Esophagus (tissue), 2 donors: ENCODE results near the gene CST8. TPM values are rescaled to one million over a fixed set of nuclear protein-coding genes. Genes with fewer than 3 reads are reported as not detected.

Experiments
- H3K27ac ChIP-seq, 2 donors: one replicate each; pipeline ENCODE4 v1.5.1; 2013; ENCODE audit warnings: low read depth in 2 of 2, mild to moderate bottlenecking in 2 of 2, inconsistent platforms in 1 of 2, low read length in 1 of 2, moderate library complexity in 1 of 2
- H3K27me3 ChIP-seq, 2 donors: one replicate each; pipeline ENCODE4 v1.6.1; 2013; ENCODE audit warnings: low read length in 2 of 2, control low read depth in 1 of 2, mild to moderate bottlenecking in 1 of 2; ENCODE audit not compliant: insufficient read depth in 2 of 2, control insufficient read depth in 1 of 2
- H3K36me3 ChIP-seq, 2 donors: one replicate each; pipeline ENCODE4 v1.6.1; 2013; ENCODE audit warnings: low read length in 1 of 2; ENCODE audit not compliant: control insufficient read depth in 2 of 2, insufficient read depth in 2 of 2
- H3K4me1 ChIP-seq, 2 donors: one replicate each; pipeline ENCODE4 v1.6.1; 2013; ENCODE audit warnings: low read length in 1 of 2; ENCODE audit not compliant: control insufficient read depth in 2 of 2, insufficient read depth in 2 of 2
- H3K4me3 ChIP-seq, 2 donors: one replicate each; pipeline ENCODE4 v1.5.1; 2013; ENCODE audit warnings: low read length in 2 of 2, mild to moderate bottlenecking in 2 of 2, low read depth in 1 of 2, moderate library complexity in 1 of 2
- H3K9me3 ChIP-seq, 2 donors: one replicate each; pipeline ENCODE4 v1.6.1; 2013; ENCODE audit warnings: mild to moderate bottlenecking in 2 of 2, low read depth in 1 of 2, low read length in 1 of 2, moderate library complexity in 1 of 2; ENCODE audit not compliant: control insufficient read depth in 2 of 2, insufficient read depth in 1 of 2
- WGBS, 2 donors: extraction: QIAGEN DNeasy Blood & Tissue Kit; methylation state at CpG; one replicate each; pipeline ENCODE4 v1.1.7; 2013; 5-methylcytosine and 5-hydroxymethylcytosine counted together
- polyA plus RNA-seq, 2 donors: library from polyadenylated mRNA; stranded (reverse); fragments of 200-250 nt; gene quantifications; one replicate each; pipeline ENCODE4 v1.2.3, GENCODE V29; 2013
- donor health status: healthy with polysubstance abuse.
- donor health status: Bipolar disorder and iron deficiency.

CST8 gene
- not detected for polyA plus RNA-seq

GRCh38 chr20:23490817-23491216, at the start of gene CST8:
TSS of gene CST8 (plus strand) at chr20:23491117. CDS start at chr20:23491668, 551 bp downstream.
- whole genome bisulfite sequencing, 2 donors, result 77 to 96% methylated on average over 5 of the region's 5 CpGs
- Histone ChIP-seq H3K9me3 (no peaks in the 10 kb centered on the region), H3K27me3 (no peaks in the 10 kb centered on the region), H3K36me3 (no peaks in the 10 kb centered on the region), H3K27ac (no peak within 1 kb of the TSS), H3K4me1 (no peaks in the 10 kb centered on the region), H3K4me3 (no peak within 1 kb of the TSS)

GRCh38 chr20:23441850-23442313, 49.0 kb upstream of the CST8 start:
- no peak overlapping the region for H3K4me3 ChIP-seq
- no peaks in the 10 kb centered on the region for H3K4me1 ChIP-seq
- no peak overlapping the region for H3K27ac ChIP-seq
- WGBS, 2 donors, result 14 to 18% methylated on average over 8 of the region's 8 CpGs
- H3K36me3 ChIP-seq, result no peaks in the 10 kb centered on the region
- no peaks in the 10 kb centered on the region for H3K9me3 ChIP-seq
- no peaks in the 10 kb centered on the region for H3K27me3 ChIP-seq

GRCh38 chr20:23442436-23442835, 48.5 kb upstream of the CST8 start:
- H3K4me3 ChIP-seq, result no peak overlapping the region
- no peak overlapping the region for H3K27ac ChIP-seq
- no peaks in the 10 kb centered on the region for H3K4me1 ChIP-seq
- H3K36me3 ChIP-seq, result no peaks in the 10 kb centered on the region
- no peaks in the 10 kb centered on the region for H3K27me3 ChIP-seq
- 80 to 87% methylated on average over 5 of the region's 5 CpGs for WGBS, 2 donors
- no peaks in the 10 kb centered on the region for H3K9me3 ChIP-seq

- 85 to 87% methylated on average over 4 of the region's 4 CpGs for WGBS, 2 donors
- H3K27me3 ChIP-seq, result no peaks in the 10 kb centered on the region
- peaks cover 0 to 1% of the 10 kb centered on the region in 2 donors for H3K4me1 ChIP-seq
- H3K9me3 ChIP-seq, result no peaks in the 10 kb centered on the region
- H3K27ac ChIP-seq, result no peak overlapping the region
- H3K36me3 ChIP-seq, result no peaks in the 10 kb centered on the region
- H3K4me3 ChIP-seq, result no peak overlapping the region
Observed at GRCh38 chr20:23444859-23445258, 46.1 kb upstream of the CST8 start.

GRCh38 chr20:23445596-23446217, 45.2 kb upstream of the CST8 start:
- Histone ChIP-seq H3K27me3 (no peaks in the 10 kb centered on the region), H3K9me3 (no peaks in the 10 kb centered on the region), H3K4me1 (peaks cover 0 to 1% of the 10 kb centered on the region in 2 donors), H3K36me3 (no peaks in the 10 kb centered on the region), H3K27ac (no peak overlapping the region), H3K4me3 (no peak overlapping the region)
- 88 to 89% methylated on average over 7 of the region's 7 CpGs for WGBS, 2 donors

- no peak overlapping the region for H3K27ac ChIP-seq
- no peaks in the 10 kb centered on the region for H3K27me3 ChIP-seq
- 72 to 74% methylated on average over 8 of the region's 8 CpGs for WGBS, 2 donors
Observed at GRCh38 chr20:23446505-23446904, 44.4 kb upstream of the CST8 start.

GRCh38 chr20:23448167-23448566, 42.8 kb upstream of the CST8 start:
- Histone ChIP-seq H3K4me3 (no peak overlapping the region), H3K9me3 (peaks cover 0 to 2% of the 10 kb centered on the region in 2 donors), H3K27ac (no peak overlapping the region), H3K27me3 (no peaks in the 10 kb centered on the region), H3K4me1 (peaks cover 0 to 1% of the 10 kb centered on the region in 2 donors), H3K36me3 (no peaks in the 10 kb centered on the region)
- 87 to 94% methylated on average over 5 of the region's 5 CpGs for WGBS, 2 donors

More at GRCh38 chr20:23446505-23446904, 44.4 kb upstream of the CST8 start:
- H3K9me3 ChIP-seq, result peaks cover 0 to 2% of the 10 kb centered on the region in 2 donors
- H3K36me3 ChIP-seq, result no peaks in the 10 kb centered on the region
- H3K4me1 ChIP-seq, result peaks cover 0 to 1% of the 10 kb centered on the region in 2 donors
- no peak overlapping the region for H3K4me3 ChIP-seq

GRCh38 chr20:23449421-23449820, 41.5 kb upstream of the CST8 start:
- H3K4me3 ChIP-seq, result no peak overlapping the region
- no peaks in the 10 kb centered on the region for H3K27me3 ChIP-seq
- H3K4me1 ChIP-seq, result peaks cover 0 to 4% of the 10 kb centered on the region in 2 donors
- H3K9me3 ChIP-seq, result peaks cover 0 to 2% of the 10 kb centered on the region in 2 donors
- no peaks in the 10 kb centered on the region for H3K36me3 ChIP-seq
- no peak overlapping the region for H3K27ac ChIP-seq
- 50 to 56% methylated on average over 3 of the region's 3 CpGs for WGBS, 2 donors

GRCh38 chr20:23450877-23451276, 40.0 kb upstream of the CST8 start:
- no peaks in the 10 kb centered on the region for H3K27me3 ChIP-seq
- no peaks in the 10 kb centered on the region for H3K36me3 ChIP-seq
- H3K9me3 ChIP-seq, result peaks cover 0 to 2% of the 10 kb centered on the region in 2 donors
- H3K4me1 ChIP-seq, result peaks cover 0 to 4% of the 10 kb centered on the region in 2 donors
- no peak overlapping the region for H3K27ac ChIP-seq
- WGBS, 2 donors, result 84 to 87% methylated on average over 1 of the region's 1 CpG
- H3K4me3 ChIP-seq, result no peak overlapping the region

GRCh38 chr20:23451956-23452487, 38.9 kb upstream of the CST8 start:
- no peak overlapping the region for H3K27ac ChIP-seq
- H3K4me3 ChIP-seq, result no peak overlapping the region
- no peaks in the 10 kb centered on the region for H3K36me3 ChIP-seq
- H3K27me3 ChIP-seq, result no peaks in the 10 kb centered on the region
- H3K9me3 ChIP-seq, result peaks cover 0 to 2% of the 10 kb centered on the region in 2 donors
- H3K4me1 ChIP-seq, result peaks cover 0 to 4% of the 10 kb centered on the region in 2 donors
- 75 to 80% methylated on average over 11 of the region's 11 CpGs for WGBS, 2 donors
